GM19240 (cell line): ENCODE data around the gene DNAJC6.

Experiments
- DNase-seq: peaks from one replicate; pipeline ENCODE4 v3.0.0; 2011; ENCODE audit warnings: low spot score; ENCODE audit not compliant: insufficient read length

Gene DNAJC6

DNA sequence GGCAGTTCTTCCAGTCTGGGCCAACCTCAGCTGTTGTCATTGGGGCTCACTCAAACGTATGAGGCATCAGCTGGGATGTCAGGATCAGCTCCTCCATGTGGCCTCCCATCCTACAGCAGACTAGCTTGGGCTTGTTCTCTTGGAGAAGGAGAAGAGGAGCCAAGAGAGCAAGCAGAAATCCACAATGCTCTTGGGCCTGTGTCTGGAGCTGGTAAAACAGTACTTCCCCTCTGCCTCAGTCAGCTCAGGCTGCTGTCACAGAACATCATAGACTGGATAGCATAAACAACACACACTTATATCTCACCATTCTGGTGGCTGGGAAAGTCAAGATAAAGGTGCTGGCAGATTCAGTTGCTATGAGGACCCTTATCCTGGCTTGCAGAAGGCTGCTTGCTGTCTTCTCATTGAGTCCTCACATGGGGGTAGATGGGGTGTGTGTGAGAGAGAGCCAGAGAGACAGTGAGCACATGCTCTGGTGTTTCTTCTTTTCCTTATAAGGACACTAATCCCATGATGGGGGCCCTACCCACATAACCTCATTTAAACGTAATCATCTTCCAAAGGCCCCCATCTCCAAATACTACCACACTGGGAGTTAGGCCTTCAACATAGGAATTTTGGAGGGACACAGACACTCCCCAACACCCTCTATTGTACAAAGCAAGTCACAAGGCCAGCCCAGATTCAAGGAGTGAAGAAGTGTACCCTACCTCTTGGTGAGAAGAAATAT is 16.3 kb upstream of the DNAJC6 start:
- DNase-seq = no peak

DNA sequence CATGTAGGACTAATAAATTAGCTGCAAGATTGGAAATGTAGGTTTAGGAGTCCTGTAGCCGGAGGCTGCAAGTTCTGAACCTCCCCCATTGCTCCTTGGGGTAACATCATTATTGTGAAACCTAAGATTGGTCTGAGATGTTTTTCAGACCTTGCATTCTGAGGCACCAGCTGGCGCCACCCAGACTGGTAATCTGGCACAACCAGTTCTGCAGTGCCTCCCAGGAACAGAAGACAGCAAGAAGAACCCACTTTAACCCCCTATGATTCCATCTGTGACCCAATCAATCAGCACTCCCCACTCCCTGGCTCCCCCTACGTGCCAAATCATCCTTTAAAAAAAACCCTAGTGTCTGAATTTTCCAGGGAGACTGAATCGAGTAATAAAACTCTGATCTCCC is 11.6 kb upstream of the DNAJC6 start:
- DNase-seq = no peak

DNA sequence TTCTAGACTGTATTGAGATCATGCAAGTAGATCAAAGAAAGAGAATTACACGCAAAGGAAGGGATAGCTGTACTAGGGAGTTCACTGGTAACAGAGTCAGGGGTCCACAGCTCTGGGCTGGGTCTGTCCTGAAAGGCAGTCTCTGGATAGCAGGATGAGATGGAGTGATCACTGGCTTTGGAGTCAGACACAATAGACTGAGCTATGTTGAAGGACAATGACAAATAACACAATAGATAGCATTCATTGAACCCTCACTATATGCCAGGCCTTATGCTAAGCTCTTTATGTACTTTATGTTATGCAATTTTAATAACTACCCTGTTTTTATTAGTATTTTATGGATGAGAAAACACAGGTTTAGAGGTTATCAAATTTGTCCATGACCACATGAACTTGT is 10.0 kb upstream of the DNAJC6 start:
- no peak for DNase-seq

DNA sequence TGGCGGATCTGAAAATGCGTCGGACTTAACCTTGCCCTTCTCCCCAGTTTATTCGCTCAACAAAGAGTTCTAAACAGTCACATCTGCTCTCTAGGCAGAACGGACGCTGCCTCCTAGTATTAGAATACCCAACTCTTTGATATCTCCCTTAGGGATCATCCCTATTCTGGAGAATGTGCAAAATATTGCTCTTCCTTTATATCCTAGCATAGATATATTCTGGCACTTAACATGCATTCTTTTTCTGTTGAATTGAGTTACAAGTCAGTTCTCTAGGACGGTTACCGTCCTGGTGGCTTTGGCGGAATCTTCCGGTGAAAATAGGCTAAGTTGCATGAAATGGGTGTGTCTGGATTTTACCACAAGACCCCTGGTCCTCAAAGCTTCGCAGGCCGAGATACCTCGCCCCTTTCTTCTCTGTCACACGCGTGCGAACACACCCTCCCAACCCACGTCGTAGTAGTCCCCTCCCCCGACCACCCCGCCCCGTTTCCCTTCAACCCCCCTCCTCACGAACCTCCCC is 501 bp upstream of the DNAJC6 start:
- no peak for DNase-seq

DNA sequence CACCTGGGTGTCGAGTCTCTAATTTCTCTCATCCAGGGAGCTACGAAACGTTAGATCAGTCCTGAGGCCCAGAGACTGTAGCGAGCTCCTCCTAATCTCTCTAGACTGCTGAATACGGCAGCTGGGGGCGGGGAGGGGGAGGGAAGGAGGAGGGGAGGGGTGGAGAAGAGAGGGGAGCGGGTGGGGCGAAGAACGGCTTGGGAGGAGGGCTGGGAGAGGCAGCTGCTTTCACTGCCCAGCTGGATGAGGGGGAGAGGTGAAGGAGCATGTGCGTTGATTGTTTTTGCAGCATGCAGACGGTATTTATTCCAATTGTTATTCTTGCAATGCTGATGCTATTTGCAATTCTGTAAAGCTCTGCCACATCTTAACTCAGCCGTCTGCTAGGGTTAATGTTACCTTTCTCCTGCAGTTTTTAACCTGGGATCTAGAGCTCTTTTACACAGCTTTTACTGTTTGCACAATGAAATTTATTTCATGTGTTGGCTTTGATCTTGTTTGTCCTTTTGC is 790 bp downstream of the DNAJC6 start:
- no peak for DNase-seq

DNA sequence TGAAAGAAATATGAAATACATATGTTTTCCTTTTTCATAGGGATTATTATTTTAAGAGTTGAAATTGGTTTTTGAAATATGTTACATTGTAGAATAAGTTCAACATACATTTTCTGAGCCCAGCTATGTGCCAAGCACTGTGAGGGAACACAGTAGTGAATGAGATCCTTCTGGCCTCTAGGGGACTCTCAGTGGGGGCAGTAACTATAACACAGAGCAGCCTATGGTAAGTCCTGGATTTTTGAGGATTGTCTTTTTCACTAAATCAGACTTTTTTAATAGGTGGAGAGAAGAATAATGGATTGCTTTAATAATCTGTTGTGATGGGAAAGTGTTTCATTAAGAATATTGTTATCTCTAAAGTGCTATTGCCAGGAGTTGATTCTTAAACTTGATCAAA is 2.4 kb downstream of the DNAJC6 start:
- no peak for DNase-seq

DNA sequence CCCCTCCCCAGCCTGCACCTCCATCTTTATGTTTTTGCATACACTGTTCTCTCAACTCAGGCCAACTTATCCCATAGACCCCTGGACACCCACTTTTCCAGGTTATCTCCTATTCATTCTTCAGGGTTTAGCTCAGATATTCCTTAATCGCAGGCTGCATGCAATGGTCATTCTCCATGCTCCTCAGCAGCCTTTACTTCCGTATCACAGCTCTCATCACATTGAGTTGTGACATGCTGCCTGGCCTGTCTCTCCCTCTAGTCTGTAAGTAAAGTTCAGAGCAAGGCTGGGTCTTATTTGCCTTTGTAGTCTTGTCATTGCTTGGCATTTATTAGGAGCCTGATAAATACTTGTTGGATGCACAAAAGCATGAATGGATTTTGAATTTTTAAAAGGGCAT is 6.9 kb downstream of the DNAJC6 start:
- no peak for DNase-seq

DNA sequence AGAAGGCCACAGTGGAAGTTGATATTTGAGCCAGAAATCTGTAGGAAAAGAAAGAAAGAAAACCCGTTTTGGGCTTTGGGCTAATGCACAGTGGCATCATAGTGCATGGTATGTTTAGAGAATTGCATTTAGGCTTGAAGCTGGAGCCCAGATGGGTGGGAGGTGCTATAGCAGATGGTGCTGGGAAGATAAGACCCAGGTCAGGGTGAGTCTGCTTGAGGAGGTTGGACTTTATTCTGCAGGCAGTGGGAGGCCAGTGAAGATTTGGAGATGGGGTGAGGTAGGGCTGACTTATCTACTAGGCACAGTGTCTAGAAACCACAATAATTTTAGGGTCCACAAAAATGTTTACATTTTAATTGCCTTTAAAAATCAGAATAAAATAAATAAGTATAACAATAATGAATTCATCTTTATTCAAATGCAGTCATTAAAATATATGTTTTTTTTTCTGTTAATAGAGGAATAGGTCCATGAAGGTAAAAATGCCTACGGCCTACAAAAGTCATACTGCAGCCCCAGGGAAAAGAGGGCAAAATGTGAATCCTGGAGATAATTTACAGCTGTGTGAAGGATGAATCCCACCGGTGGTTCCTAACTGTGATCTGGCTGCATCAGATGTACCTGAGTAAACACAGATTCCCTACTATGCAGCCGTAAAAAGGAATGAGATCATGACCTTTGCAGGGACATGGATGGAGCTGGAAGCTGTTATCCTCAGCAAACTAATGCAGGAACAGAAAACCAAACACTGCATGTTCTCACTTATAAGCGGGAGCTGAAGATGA is 8.7 kb downstream of the DNAJC6 start:
- no peak for DNase-seq

DNA sequence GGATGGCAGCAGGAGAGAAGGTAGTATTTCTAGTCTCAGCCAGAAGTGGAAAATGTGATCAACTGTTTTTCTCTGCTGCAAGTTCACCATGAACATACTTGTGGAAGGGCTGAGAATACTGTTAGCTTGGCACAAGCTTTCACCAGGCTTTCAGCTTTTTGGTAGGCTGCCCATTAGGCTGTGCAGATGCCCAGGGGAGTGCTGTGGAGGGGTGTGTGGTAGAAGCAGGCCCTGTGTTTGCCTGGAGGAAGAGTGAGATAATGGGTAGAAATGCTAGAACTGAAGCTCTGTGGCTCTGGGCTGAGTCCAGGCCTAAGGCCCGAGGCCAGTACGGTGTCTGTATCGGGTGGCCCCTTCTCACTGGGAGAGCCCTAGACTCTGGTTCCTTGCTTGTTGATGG is 9.8 kb downstream of the DNAJC6 start:
- no peak for DNase-seq

DNA sequence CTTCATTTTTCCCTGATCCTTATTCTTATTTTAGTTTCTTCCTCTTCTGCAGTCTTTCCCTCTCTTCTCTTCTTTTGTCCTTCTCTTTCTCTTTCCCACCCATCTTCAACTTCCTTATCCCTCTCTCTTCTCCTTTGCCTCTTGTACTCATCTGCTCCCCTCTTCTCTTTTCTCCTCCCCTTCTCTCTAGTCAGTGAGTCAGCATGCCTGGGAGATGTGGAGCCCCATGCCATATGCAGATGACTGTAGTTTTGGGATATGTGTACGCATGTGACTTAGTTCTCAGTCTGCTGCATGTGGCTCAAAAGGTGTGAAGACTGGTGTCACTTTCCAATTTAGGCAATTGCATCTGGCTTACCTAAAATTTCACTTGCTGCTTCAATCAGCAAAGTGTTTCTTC is 10.4 kb downstream of the DNAJC6 start:
- no peak for DNase-seq

DNA sequence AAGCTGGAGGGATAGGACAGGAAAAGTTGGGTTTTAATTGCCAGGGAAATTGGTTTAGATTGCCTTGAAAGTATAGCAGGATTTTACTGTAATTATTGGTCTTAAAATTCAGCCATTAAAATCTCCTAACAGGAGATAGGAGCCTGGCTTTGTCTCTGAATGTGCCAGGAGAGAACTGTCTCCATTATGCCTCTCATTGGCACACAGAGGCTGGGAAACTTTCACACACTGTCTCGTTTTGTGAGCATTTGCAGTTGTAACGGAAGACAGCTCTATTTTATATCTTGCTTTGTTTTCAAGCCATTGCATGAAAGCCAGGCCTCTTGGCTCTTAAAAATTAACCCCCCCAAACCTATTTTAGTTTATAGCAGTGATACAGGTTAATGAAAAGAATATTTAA is 12.5 kb downstream of the DNAJC6 start:
- DNase-seq = no peak

DNA sequence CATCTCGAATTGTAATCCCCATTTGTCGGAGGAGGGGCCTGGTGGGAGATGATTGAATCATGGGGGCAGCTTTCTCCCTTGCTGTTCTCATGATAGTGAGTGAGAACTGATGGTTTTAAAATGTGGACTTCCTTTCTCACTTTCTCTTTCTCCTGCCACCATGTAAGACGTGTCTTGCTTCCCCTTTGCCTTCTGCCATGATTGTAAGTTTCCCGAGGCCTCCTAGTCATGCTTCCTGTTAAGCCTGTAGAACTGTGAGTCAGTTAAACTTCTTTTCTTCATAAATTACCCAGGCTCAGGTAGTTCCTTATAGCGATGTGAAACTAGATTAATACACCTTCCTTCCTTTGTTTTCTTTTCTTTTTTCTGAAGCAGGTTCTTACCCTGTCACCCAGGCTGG is 13.9 kb downstream of the DNAJC6 start:
- DNase-seq = no peak

DNA sequence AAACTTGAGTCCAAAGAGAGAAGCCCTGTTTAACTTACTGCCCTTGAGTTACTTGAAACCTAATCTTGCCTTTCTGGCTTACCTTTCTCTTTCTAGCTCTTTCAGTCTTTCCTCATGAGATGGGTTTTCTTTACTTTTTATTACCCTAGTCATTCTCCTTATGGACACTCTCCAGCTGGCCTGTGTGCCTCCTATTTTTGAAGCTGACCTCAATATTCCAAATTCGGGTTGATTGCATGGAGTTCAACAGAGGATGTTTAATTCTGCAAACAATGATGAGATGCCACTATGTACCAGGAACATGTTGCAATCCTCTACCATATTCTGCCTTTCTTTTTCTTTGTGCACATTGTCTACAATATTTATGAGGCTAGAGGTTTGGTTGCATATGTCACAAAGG is 20.7 kb downstream of the DNAJC6 start:
- DNase-seq = no peak

DNA sequence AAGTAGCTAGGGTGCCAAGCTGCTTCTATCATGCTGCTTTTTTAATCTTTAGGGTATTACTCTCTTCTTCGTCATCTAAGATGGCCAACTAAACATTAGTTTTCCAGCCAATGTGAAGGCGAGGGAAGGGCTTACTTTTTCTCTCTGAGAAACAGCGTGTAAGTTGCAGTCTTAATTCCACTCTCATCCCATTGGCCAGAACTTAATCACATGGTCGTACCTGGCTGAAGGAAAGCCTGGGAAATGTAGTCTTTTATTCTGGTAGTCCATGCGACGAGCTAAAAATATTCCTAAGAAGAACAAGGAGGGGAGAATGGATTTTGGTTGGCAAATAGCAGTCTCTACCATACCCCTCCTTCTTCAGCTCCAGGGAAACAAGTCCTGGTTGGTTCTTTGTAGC is 21.5 kb downstream of the DNAJC6 start:
- DNase-seq = no peak

DNA sequence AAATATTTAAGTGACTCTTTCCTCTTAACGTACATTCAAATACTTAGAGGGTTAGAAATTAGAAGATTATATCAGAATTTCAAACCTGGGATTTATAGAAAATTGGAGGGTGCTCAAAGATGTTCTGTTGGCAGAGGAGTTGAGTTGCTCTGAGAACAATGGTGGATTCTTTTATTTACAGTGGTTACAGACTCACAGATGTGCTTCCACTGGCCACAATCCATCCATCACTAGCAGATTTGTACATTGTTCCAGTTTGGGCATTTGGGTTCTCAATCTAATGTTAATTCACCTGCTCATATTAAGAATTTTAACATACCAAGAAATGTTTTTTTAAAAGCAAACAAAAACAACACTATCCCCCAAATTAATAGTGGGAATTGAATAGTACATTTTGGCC is 23.5 kb downstream of the DNAJC6 start:
- no peak for DNase-seq

DNA sequence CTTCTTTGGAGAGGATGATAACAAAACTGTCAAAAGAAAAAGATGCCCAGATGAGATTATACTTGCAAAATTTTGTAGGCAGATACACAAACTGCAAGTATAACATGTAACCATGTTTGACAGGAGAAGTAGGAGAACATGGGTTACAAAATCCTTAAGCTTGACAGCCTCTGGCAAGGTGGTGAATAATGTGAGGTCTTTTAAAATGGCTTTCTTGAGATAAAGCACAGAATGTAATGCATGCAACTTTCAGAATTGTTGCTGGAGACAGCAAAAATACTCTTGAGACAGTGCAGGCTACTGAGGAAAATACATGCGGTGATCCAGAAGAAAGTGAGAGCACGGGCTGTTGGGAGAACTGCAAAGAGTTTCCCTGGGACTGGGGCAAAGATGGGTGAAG is 24.7 kb downstream of the DNAJC6 start:
- DNase-seq = no peak

DNA sequence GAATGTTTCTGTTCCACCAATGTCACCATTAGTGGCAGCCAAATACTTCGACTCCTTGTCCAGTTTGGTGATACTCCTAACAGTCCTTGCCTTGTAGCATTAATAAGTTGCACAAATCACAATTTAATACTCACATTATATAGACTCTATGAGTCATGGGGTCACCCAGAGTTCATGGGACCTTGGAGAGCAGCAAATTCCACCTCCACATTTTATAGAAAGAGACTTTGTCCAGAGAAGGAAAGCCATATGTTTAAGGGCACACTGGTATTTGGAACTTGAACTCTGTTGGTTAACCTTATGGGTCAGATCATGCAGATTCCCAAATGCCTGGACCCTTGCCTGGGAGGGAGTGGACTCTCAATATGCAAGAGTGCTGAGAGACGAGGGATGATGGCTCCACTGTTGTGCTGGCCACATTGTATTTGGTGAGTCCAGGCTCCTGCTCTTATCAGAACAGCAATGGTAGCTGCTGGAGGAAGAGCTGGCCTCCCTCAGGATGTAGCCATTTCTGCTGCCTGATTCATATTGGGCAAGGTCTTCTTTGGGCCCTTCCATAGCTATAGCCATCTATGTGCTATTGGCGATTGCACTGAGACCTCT is 30.6 kb downstream of the DNAJC6 start:
- DNase-seq = no peak

DNA sequence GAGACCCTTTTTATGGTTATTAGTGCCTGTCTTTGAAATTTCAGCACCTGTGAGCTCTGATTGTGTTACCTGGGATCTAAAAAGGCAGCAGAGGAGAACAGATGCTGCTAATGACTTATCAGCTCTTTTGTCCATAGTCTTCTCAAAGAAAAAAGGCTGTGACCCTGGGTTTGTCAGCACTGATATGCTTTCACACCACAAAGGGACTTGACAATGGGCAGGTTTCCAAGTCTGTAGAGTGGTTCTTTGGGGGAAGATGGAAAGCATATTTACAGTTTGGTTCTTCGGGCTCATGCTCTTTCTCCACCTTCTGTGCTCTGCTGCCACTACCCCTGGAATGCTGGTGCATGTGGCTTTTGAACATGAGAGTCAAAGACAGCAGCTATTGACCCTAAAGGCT is 32.0 kb downstream of the DNAJC6 start:
- no peak for DNase-seq

DNA sequence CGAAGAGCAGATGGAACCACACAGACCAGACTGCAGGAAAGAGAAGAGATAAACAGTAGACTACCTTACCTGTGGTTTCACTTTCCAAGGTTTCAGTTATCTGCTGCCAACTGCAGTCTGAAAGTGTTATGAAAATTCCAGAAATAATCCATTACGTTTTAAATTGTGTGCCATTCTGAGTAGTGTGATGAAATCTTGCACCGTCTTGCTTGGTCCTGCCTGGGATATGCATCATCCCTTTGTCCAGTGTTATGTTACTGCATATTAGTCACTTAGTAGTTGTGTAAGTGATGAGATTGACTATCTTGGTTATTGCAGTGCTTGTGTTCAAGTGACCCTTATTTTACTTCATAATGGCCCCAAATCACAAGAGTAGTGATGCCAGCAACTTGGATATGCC is 33.9 kb downstream of the DNAJC6 start:
- DNase-seq = no peak

DNA sequence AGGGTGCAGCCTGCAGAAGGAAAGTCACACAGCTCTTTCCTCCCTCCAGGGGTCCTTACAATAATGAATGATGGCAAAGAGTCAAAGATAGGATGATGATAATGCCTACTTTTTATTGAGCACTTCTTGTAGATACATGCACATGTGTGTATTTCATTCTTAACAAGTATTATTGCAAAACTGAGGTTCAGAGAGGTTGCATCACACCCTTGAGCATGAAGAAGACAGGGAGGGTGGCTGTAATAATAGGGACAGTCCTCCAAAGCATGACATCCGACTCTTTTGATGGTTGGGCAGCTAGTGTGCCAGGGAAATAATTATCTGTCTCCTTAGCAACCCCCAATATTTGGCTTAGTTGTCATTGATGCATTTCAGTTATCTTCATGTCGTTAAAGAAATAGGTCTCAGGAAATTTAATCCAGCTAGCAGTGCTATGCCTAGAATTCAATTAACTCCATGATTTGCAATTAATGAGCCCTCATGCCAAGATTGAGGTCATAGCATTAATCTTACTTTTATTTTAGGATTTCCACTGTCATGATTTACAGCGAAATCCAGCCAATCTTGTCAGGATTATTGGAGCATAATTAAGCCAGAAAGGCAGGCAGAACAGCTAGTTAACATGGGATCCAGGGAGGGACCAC is 35.0 kb downstream of the DNAJC6 start:
- DNase-seq = no peak

DNA sequence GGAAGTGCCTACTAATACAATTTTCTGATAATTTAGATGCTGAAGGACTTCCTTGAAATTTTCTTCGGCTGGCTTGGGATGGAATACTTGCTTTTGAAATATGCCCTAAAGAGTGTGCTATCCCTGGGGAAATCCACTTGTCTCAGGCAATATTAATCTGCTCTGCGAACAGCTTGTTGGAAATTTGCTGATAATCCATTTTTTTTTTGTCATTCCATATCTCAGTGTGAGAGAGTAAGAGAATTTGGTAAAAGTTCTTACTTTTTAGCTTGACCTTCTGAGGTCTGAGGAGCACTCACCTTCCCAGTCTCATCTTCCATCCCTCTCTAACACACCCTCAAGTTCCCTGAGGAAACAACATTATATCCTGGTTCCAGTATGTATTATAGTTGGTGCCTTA is 36.8 kb downstream of the DNAJC6 start:
- DNase-seq = no peak
